Body of pancreas (tissue), 4 donors: ENCODE measurements around the gene MSH4.
"Not testable (repeated sequence)": the region's sequence is repeated elsewhere in the genome, so short reads cannot be mapped to it uniquely, and the experiment has no call there.

Experiments
- CTCF ChIP-seq, 7 experiments: fragments of 450-650 bp in 4 of 7; fragments of 200-600 bp in 3 of 7; sonication (generic) in 3 of 7; IDR thresholded peaks; one replicate each; pipeline ENCODE4 v1.5.1; 2016 to 2019; ENCODE audit warnings: antibody characterized with exemption in 7 of 7
- POLR2A ChIP-seq, 3 donors: fragments of 450-650 bp; IDR thresholded peaks; one replicate each; pipeline ENCODE4 v1.6.1; 2016; ENCODE audit warnings: antibody characterized with exemption in 3 of 3, mild to moderate bottlenecking in 2 of 3

- not testable (repeated sequence) for TF ChIP-seq CTCF, POLR2A (IDR thresholded peaks at IDR 0.05)
Observed at GRCh38 chr1:75810113-75810512, 13.4 kb downstream of the MSH4 start.
